T-helper 2 cell treated with Interferon-gamma antibody and Interleukin-4, amounts not matched to agents 5 μg/mL and 100 μg/mL, for 36 hours (primary cell): ENCODE results near the gene USP19.

ENCODE experiments used
- DNase-seq: peaks from one replicate; pipeline ENCODE4 v3.0.0; 2021; ENCODE audit warnings: low spot score
- H3K27ac Mint-ChIP-seq: one replicate; pipeline ENCODE4 v1.8.0; 2021; ENCODE audit warnings: mild to moderate bottlenecking, mixed read lengths
- H3K27me3 Mint-ChIP-seq: one replicate; pipeline ENCODE4 v1.8.0; 2021; ENCODE audit warnings: low read depth, mixed read lengths
- H3K36me3 Mint-ChIP-seq: one replicate; pipeline ENCODE4 v1.8.0; 2021; ENCODE audit warnings: low read depth, mixed read lengths
- H3K4me1 Mint-ChIP-seq: one replicate; pipeline ENCODE4 v1.8.0; 2021; ENCODE audit warnings: low read depth, mixed read lengths
- H3K4me3 Mint-ChIP-seq: one replicate; pipeline ENCODE4 v1.8.0; 2022; ENCODE audit warnings: mild to moderate bottlenecking, moderate library complexity, mixed read lengths
- H3K9me3 Mint-ChIP-seq: one replicate; pipeline ENCODE4 v1.8.0; 2021; ENCODE audit warnings: mixed read lengths

USP19 gene

GRCh38 chr3:49153349-49153912, 32.8 kb upstream of the USP19 start:
- H3K4me3 Mint-ChIP-seq = no peak overlapping the region
- no peaks in the 10 kb centered on the region for H3K36me3 Mint-ChIP-seq
- H3K27ac Mint-ChIP-seq = no peak overlapping the region
- peaks cover 1% of the 10 kb centered on the region for H3K4me1 Mint-ChIP-seq
- H3K27me3 Mint-ChIP-seq = no peaks in the 10 kb centered on the region
- no peak for DNase-seq
- no peaks in the 10 kb centered on the region for H3K9me3 Mint-ChIP-seq

- Mint-ChIP-seq H3K27me3 (no peaks in the 10 kb centered on the region), H3K9me3 (no peaks in the 10 kb centered on the region), H3K36me3 (no peaks in the 10 kb centered on the region), H3K4me3 (no peak overlapping the region), H3K27ac (no peak overlapping the region), H3K4me1 (no peaks in the 10 kb centered on the region)
- no peak for DNase-seq
Measured at GRCh38 chr3:49151610-49152009, 31.0 kb upstream of the USP19 start.

- Mint-ChIP-seq H3K9me3 (no peaks in the 10 kb centered on the region), H3K4me1 (no peaks in the 10 kb centered on the region), H3K4me3 (no peak overlapping the region), H3K27me3 (no peaks in the 10 kb centered on the region), H3K36me3 (no peaks in the 10 kb centered on the region), H3K27ac (no peak overlapping the region)
- no peak for DNase-seq
Measured at GRCh38 chr3:49148159-49148558, 27.5 kb upstream of the USP19 start.

- Mint-ChIP-seq H3K4me3 (no peak overlapping the region), H3K27ac (no peak overlapping the region), H3K9me3 (peaks cover 7% of the 10 kb centered on the region), H3K27me3 (peaks cover 11% of the 10 kb centered on the region), H3K36me3 (no peaks in the 10 kb centered on the region), H3K4me1 (peaks cover 12% of the 10 kb centered on the region)
- DNase-seq = no peak
Measured at GRCh38 chr3:49140080-49140479, 19.5 kb upstream of the USP19 start.

- Mint-ChIP-seq H3K4me1 (peaks cover 3% of the 10 kb centered on the region), H3K4me3 (no peak overlapping the region), H3K9me3 (no peaks in the 10 kb centered on the region), H3K27ac (no peak overlapping the region), H3K27me3 (peaks cover 10% of the 10 kb centered on the region), H3K36me3 (no peaks in the 10 kb centered on the region)
- no peak for DNase-seq
Measured at GRCh38 chr3:49135499-49135898, 14.9 kb upstream of the USP19 start.

GRCh38 chr3:49134471-49135265, 14.0 kb upstream of the USP19 start:
- DNase-seq = no peak
- Mint-ChIP-seq H3K9me3 (no peaks in the 10 kb centered on the region), H3K27ac (no peak overlapping the region), H3K27me3 (peaks cover 8% of the 10 kb centered on the region), H3K4me3 (no peak overlapping the region), H3K36me3 (no peaks in the 10 kb centered on the region), H3K4me1 (peaks cover 2% of the 10 kb centered on the region)

- no peak overlapping the region for H3K4me3 Mint-ChIP-seq
- no peaks in the 10 kb centered on the region for H3K36me3 Mint-ChIP-seq
- H3K4me1 Mint-ChIP-seq = peaks cover 2% of the 10 kb centered on the region
- H3K27me3 Mint-ChIP-seq = peaks cover 8% of the 10 kb centered on the region
- no peak for DNase-seq
- H3K27ac Mint-ChIP-seq = no peak overlapping the region
- H3K9me3 Mint-ChIP-seq = no peaks in the 10 kb centered on the region
Measured at GRCh38 chr3:49133226-49133951, 12.8 kb upstream of the USP19 start.

- Mint-ChIP-seq H3K4me3 (no peak within 1 kb of the TSS), H3K36me3 (no peaks in the 10 kb centered on the region), H3K4me1 (peaks cover 2% of the 10 kb centered on the region), H3K27me3 (peaks cover 5% of the 10 kb centered on the region), H3K27ac (no peak within 1 kb of the TSS), H3K9me3 (no peaks in the 10 kb centered on the region)
- DNase-seq = no peak
Measured at GRCh38 chr3:49132437-49133225, 12.0 kb upstream of the USP19 start, which contains the start of gene LAMB2. LAMB2 (minus strand) TSS chr3:49133050; CDS start chr3:49132867, 183 bp downstream.

- Mint-ChIP-seq H3K36me3 (no peaks in the 10 kb centered on the region), H3K4me3 (no peak overlapping the region), H3K9me3 (no peaks in the 10 kb centered on the region), H3K27me3 (peaks cover 5% of the 10 kb centered on the region), H3K27ac (no peak overlapping the region), H3K4me1 (peaks cover 2% of the 10 kb centered on the region)
- DNase-seq = no peak
Measured at GRCh38 chr3:49132073-49132436, 11.4 kb upstream of the USP19 start.

GRCh38 chr3:49131576-49131975, 11.0 kb upstream of the USP19 start:
- Mint-ChIP-seq H3K27ac (no peak overlapping the region), H3K4me1 (peaks cover 2% of the 10 kb centered on the region)

GRCh38 chr3:49131040-49131439, 10.4 kb upstream of the USP19 start:
- Mint-ChIP-seq H3K9me3 (no peaks in the 10 kb centered on the region), H3K27ac (no peak overlapping the region), H3K4me1 (peaks cover 2% of the 10 kb centered on the region), H3K4me3 (no peak overlapping the region), H3K36me3 (no peaks in the 10 kb centered on the region), H3K27me3 (peaks cover 5% of the 10 kb centered on the region)
- DNase-seq = no peak

More at GRCh38 chr3:49131576-49131975, 11.0 kb upstream of the USP19 start:
- Mint-ChIP-seq H3K36me3 (no peaks in the 10 kb centered on the region), H3K27me3 (peaks cover 5% of the 10 kb centered on the region), H3K9me3 (no peaks in the 10 kb centered on the region), H3K4me3 (no peak overlapping the region)
- no peak for DNase-seq

GRCh38 chr3:49124991-49125670, 4.5 kb upstream of the USP19 start:
- H3K4me1 Mint-ChIP-seq = peaks cover 5% of the 10 kb centered on the region
- no peak overlapping the region for H3K27ac Mint-ChIP-seq
- H3K9me3 Mint-ChIP-seq = no peaks in the 10 kb centered on the region
- H3K36me3 Mint-ChIP-seq = no peaks in the 10 kb centered on the region
- H3K27me3 Mint-ChIP-seq = no peaks in the 10 kb centered on the region
- DNase-seq = no peak
- H3K4me3 Mint-ChIP-seq = no peak overlapping the region

GRCh38 chr3:49124203-49124602, 3.6 kb upstream of the USP19 start:
- Mint-ChIP-seq H3K27me3 (no peaks in the 10 kb centered on the region), H3K27ac (no peak overlapping the region), H3K4me3 (no peak overlapping the region), H3K4me1 (peaks cover 12% of the 10 kb centered on the region), H3K9me3 (no peaks in the 10 kb centered on the region), H3K36me3 (peaks cover 2% of the 10 kb centered on the region)
- DNase-seq = no peak
